GM12891 (cell line): Measurements from ENCODE around the gene EAF1.

ENCODE experiments used
- POLR2A ChIP-seq: IDR thresholded peaks from 2 replicates; pipeline ENCODE4 v1.6.1; 2011; ENCODE audit warnings: low read depth, low read length, control low read depth
- POLR2AphosphoS5 ChIP-seq: IDR thresholded peaks from 2 replicates; pipeline ENCODE4 v1.6.1; 2011; ENCODE audit warnings: low read depth, low read length, control low read depth
- TAF1 ChIP-seq: IDR thresholded peaks from 2 replicates; pipeline ENCODE4 v1.6.1; 2011; ENCODE audit warnings: low read depth, low read length, control low read depth

DNA sequence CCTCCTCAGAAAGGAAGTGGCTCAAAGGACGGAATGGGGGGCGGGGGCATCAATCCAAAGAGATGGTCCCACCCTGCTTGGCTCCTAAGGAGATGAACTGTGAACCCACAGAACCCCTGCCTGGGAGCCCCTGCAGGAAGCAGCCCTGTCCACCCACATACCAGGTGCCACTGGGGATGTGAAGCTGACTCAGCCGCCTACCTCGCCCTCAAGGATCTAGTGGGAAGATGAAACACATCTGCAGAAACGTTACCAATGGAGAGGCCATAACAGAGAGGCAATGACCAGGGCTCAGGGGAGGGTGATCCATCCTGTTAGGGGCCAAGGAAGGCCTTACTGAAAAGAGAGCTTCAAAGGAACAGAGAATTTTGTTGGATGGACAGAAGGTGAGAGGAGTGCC, 35.1 kb downstream of the EAF1 start:
- TF ChIP-seq POLR2AphosphoS5 (no peak), POLR2A (no peak), TAF1 (no peak)
